ENCODE measurements around the gene CDADC1. TPM values are rescaled to one million over a fixed set of nuclear protein-coding genes. Genes with fewer than 3 reads are reported as not detected.

The CDADC1 gene
- total and polyA plus RNA-seq, 2 experiments from 2014 or later = 9.1 to 12.7 TPM

- no peaks in the 10 kb centered on the region for H3K27me3 ChIP-seq
- no peaks in the 10 kb centered on the region for H3K9me3 ChIP-seq (ENCODE audit: low read depth)
- TF ChIP-seq CTCF (IDR thresholded peaks at IDR 0.05; ENCODE audit: low read depth, low read length) = no peak
- peaks cover 6% of the 10 kb centered on the region for H3K4me1 ChIP-seq (ENCODE audit: low read depth)
- no peak for DNase-seq (ENCODE audit: low read depth in 1 of 2, low spot score in 1 of 2)
- no peak overlapping the region for H3K4me3 ChIP-seq
- H3K36me3 ChIP-seq = no peaks in the 10 kb centered on the region
- no peak overlapping the region for H3K27ac ChIP-seq
Observed at GRCh38 chr13:49340161-49340560, 92.4 kb downstream of the CDADC1 start.

- no peaks in the 10 kb centered on the region for H3K27me3 ChIP-seq
- no peak overlapping the region for H3K27ac ChIP-seq
- H3K36me3 ChIP-seq = no peaks in the 10 kb centered on the region
- no peak overlapping the region for H3K4me3 ChIP-seq
- no peaks in the 10 kb centered on the region for H3K4me1 ChIP-seq (ENCODE audit: low read depth)
- no peak for TF ChIP-seq CTCF (IDR thresholded peaks at IDR 0.05; ENCODE audit: low read depth, low read length)
- no peaks in the 10 kb centered on the region for H3K9me3 ChIP-seq (ENCODE audit: low read depth)
- DNase-seq (ENCODE audit: low read depth in 1 of 2, low spot score in 1 of 2) = no peak
Observed at GRCh38 chr13:49341517-49341916, 93.8 kb downstream of the CDADC1 start.

GRCh38 chr13:49341941-49342340 is 94.2 kb downstream of the CDADC1 start:
- H3K27me3 ChIP-seq = no peaks in the 10 kb centered on the region
- no peaks in the 10 kb centered on the region for H3K4me1 ChIP-seq (ENCODE audit: low read depth)
- no peak overlapping the region for H3K27ac ChIP-seq
- H3K9me3 ChIP-seq (ENCODE audit: low read depth) = no peaks in the 10 kb centered on the region
- DNase-seq (ENCODE audit: low read depth in 1 of 2, low spot score in 1 of 2) = no peak
- no peak for TF ChIP-seq CTCF (IDR thresholded peaks at IDR 0.05; ENCODE audit: low read depth, low read length)
- no peaks in the 10 kb centered on the region for H3K36me3 ChIP-seq
- no peak overlapping the region for H3K4me3 ChIP-seq

- no peak for TF ChIP-seq CTCF (IDR thresholded peaks at IDR 0.05; ENCODE audit: low read depth, low read length)
- Histone ChIP-seq H3K4me3 (no peak overlapping the region), H3K27ac (no peak overlapping the region), H3K4me1 (ENCODE audit: low read depth) (no peaks in the 10 kb centered on the region), H3K27me3 (no peaks in the 10 kb centered on the region), H3K9me3 (ENCODE audit: low read depth) (no peaks in the 10 kb centered on the region), H3K36me3 (no peaks in the 10 kb centered on the region)
- no peak for DNase-seq (ENCODE audit: low read depth in 1 of 2, low spot score in 1 of 2)
Observed at GRCh38 chr13:49342454-49342853, 94.7 kb downstream of the CDADC1 start.

Other genes starting within 250 kb of the CDADC1 start
- not detected in 2 replicates for gene MLNR, start 27.6 kb upstream of the CDADC1 start, total RNA-seq
- 0.14 TPM in 1 of 2 replicates, not detected in the other for gene MLNR, start 27.6 kb upstream of the CDADC1 start, polyA plus RNA-seq
- gene CAB39L, start 196.1 kb downstream of the CDADC1 start, total RNA-seq = 25.5 TPM in 2 replicates
- gene CAB39L, start 196.1 kb downstream of the CDADC1 start, polyA plus RNA-seq = 22.3 and 25.9 TPM in 2 replicates
- gene SETDB2, start 196.3 kb downstream of the CDADC1 start, total RNA-seq = 7.5 and 9.1 TPM in 2 replicates
- 12.4 and 17.1 TPM in 2 replicates for gene SETDB2, start 196.3 kb downstream of the CDADC1 start, polyA plus RNA-seq
- gene PHF11, start 248.0 kb downstream of the CDADC1 start, total RNA-seq = 3.7 and 4.8 TPM in 2 replicates
- gene PHF11, start 248.0 kb downstream of the CDADC1 start, polyA plus RNA-seq = 9.5 and 11.8 TPM in 2 replicates

Measured in cardiac muscle cell (in vitro differentiated cells and primary cell).